HepG2 (cell line): ENCODE data around the gene JSRP1. TPM values are rescaled to one million over a fixed set of nuclear protein-coding genes. Genes with fewer than 3 reads are reported as not detected.

ENCODE experiments used
- ATF1 ChIP-seq: IDR thresholded peaks from 2 replicates; pipeline ENCODE4 v1.6.1; 2016; ENCODE audit warnings: mild to moderate bottlenecking, control low read depth
- ELF4 ChIP-seq: sonication (generic); formaldehyde crosslinking; IDR thresholded peaks from 2 replicates; pipeline ENCODE4 v1.5.0; 2020; ENCODE audit warnings: missing genetic modification reagents, mild to moderate bottlenecking, moderate library complexity, borderline replicate concordance
- HOXA5 ChIP-seq: sonication (generic); formaldehyde crosslinking; IDR thresholded peaks from 2 replicates; pipeline ENCODE4 v1.4.0; 2020; ENCODE audit warnings: missing genetic modification reagents
- KAT8 ChIP-seq: IDR thresholded peaks from 2 replicates; pipeline ENCODE4 v1.6.1; 2016; ENCODE audit warnings: missing genetic modification reagents, missing compliant biosample characterization
- MTA1 ChIP-seq: sonication (generic); formaldehyde crosslinking; IDR thresholded peaks from 2 replicates; pipeline ENCODE4 v1.4.0; 2020; ENCODE audit warnings: missing genetic modification reagents, mild to moderate bottlenecking, borderline replicate concordance
- NFE2L1 ChIP-seq: sonication (generic); formaldehyde crosslinking; IDR thresholded peaks from 2 replicates; pipeline ENCODE4 v1.4.0; 2020; ENCODE audit warnings: missing genetic modification reagents, mild to moderate bottlenecking, borderline replicate concordance
- NFE2L2 ChIP-seq: fragments of 150-350 bp; IDR thresholded peaks from 2 replicates; pipeline ENCODE4 v1.6.1; 2014; ENCODE audit warnings: low read length
- NFKBIZ ChIP-seq: IDR thresholded peaks from 2 replicates; pipeline ENCODE4 v1.6.1; 2018; ENCODE audit warnings: missing genetic modification reagents, missing compliant biosample characterization
- SYNCRIP ChIP-seq: fragments of 200-400 bp; formaldehyde crosslinking; IDR thresholded peaks from 2 replicates; pipeline ENCODE4 v1.6.1; 2018; ENCODE audit warnings: mild to moderate bottlenecking, low read depth, low read length; ENCODE audit not compliant: insufficient read depth
- ZNF296 ChIP-seq: sonication (generic); formaldehyde crosslinking; conservative IDR thresholded peaks from 2 replicates; pipeline ENCODE4 v1.5.0; 2020; ENCODE audit warnings: mild to moderate bottlenecking, missing genetic modification reagents
- ZNF3 ChIP-seq: IDR thresholded peaks from 2 replicates; pipeline ENCODE4 v1.7.0; 2017; ENCODE audit warnings: inconsistent platforms
- ZNF337 ChIP-seq: sonication (generic); formaldehyde crosslinking; IDR thresholded peaks from 2 replicates; pipeline ENCODE4 v1.5.1; 2020; ENCODE audit warnings: missing genetic modification reagents, low read depth, mild to moderate bottlenecking, borderline replicate concordance
- ZNF350 ChIP-seq: sonication (generic); formaldehyde crosslinking; IDR thresholded peaks from 2 replicates; pipeline ENCODE4 v1.4.0; 2020; ENCODE audit warnings: mild to moderate bottlenecking, low read depth, missing genetic modification reagents, borderline replicate concordance
- ZNF563 ChIP-seq: sonication (generic); formaldehyde crosslinking; IDR thresholded peaks from 2 replicates; pipeline ENCODE4 v1.8.0; 2022; ENCODE audit warnings: mild to moderate bottlenecking, moderate library complexity, missing genetic modification reagents
- ZNF674 ChIP-seq: sonication (generic); formaldehyde crosslinking; IDR thresholded peaks from 2 replicates; pipeline ENCODE4 v1.5.0; 2020; ENCODE audit warnings: low read depth, mild to moderate bottlenecking, missing genetic modification reagents
- ZNF772 ChIP-seq: sonication (generic); formaldehyde crosslinking; IDR thresholded peaks from 2 replicates; pipeline ENCODE4 v1.5.0; 2020; ENCODE audit warnings: mild to moderate bottlenecking, missing genetic modification reagents
- ZSCAN12 ChIP-seq: sonication (generic); formaldehyde crosslinking; IDR thresholded peaks from 2 replicates; pipeline ENCODE4 v1.9.0; 2021; ENCODE audit warnings: mild to moderate bottlenecking, missing genetic modification reagents
- polyA plus RNA-seq, 8 experiments: library from polyadenylated mRNA; depleted of rRNA in 3 of 8; stranded (reverse) in 7 of 8; unstranded in 1 of 8; fragments of >200 nt; fragmentation: Illumina TruSeq in 4 of 8; extraction: Trizol in 4 of 8; gene quantifications; 2 replicates each; pipeline versions ENCODE4 v1.2.1 to v1.2.3, GENCODE V29; 2011 to 2016; ENCODE audit warnings: low read depth in 4 of 8, missing spikeins in 1 of 8, mixed read lengths in 1 of 8; ENCODE audit not compliant: insufficient read depth in 1 of 8
- total RNA-seq, 5 experiments: library from RNA; depleted of rRNA; stranded (reverse); fragments of >200 nt; fragmentation: Illumina TruSeq; extraction: Trizol; gene quantifications; 2 replicates each; pipeline ENCODE4 v1.2.3, GENCODE V29; 2016; ENCODE audit warnings: low read depth in 1 of 5
- TF ChIP-seq, protein P1 (sequence below): sonication (generic); formaldehyde crosslinking; IDR thresholded peaks from 2 replicates; pipeline ENCODE4 v1.8.1; 2023; ENCODE audit warnings: missing genetic modification reagents, mild to moderate bottlenecking, borderline replicate concordance
- TF ChIP-seq, protein P2 (sequence below): sonication (generic); formaldehyde crosslinking; IDR thresholded peaks from 2 replicates; pipeline ENCODE4 v1.5.0; 2020; ENCODE audit warnings: missing genetic modification reagents, mild to moderate bottlenecking, borderline replicate concordance
- TF ChIP-seq, protein P3 (sequence below): sonication (generic); formaldehyde crosslinking; IDR thresholded peaks from 2 replicates; pipeline ENCODE4 v1.4.0; 2020; ENCODE audit warnings: mild to moderate bottlenecking, low read depth, missing genetic modification reagents
- TF ChIP-seq, protein P4 (sequence below): sonication (generic); formaldehyde crosslinking; IDR thresholded peaks from 2 replicates; pipeline ENCODE4 v1.5.0; 2020; ENCODE audit warnings: mild to moderate bottlenecking, low read depth, missing genetic modification reagents, borderline replicate concordance
- TF ChIP-seq, protein P5 (sequence below): sonication (generic); formaldehyde crosslinking; IDR thresholded peaks from 2 replicates; pipeline ENCODE4 v1.4.0; 2020; ENCODE audit warnings: low read depth, mild to moderate bottlenecking, missing genetic modification reagents
- TF ChIP-seq, protein P6 (sequence below): sonication (generic); formaldehyde crosslinking; IDR thresholded peaks from 2 replicates; pipeline ENCODE4 v1.5.1; 2020; ENCODE audit warnings: mild to moderate bottlenecking, missing genetic modification reagents, moderate library complexity

JSRP1 gene
- total and polyA plus RNA-seq, 2 of the 13 experiments (the other 11 are each of a cell fraction or from before 2014, with no cell fraction given) = 0.16 to 0.38 TPM

DNA sequence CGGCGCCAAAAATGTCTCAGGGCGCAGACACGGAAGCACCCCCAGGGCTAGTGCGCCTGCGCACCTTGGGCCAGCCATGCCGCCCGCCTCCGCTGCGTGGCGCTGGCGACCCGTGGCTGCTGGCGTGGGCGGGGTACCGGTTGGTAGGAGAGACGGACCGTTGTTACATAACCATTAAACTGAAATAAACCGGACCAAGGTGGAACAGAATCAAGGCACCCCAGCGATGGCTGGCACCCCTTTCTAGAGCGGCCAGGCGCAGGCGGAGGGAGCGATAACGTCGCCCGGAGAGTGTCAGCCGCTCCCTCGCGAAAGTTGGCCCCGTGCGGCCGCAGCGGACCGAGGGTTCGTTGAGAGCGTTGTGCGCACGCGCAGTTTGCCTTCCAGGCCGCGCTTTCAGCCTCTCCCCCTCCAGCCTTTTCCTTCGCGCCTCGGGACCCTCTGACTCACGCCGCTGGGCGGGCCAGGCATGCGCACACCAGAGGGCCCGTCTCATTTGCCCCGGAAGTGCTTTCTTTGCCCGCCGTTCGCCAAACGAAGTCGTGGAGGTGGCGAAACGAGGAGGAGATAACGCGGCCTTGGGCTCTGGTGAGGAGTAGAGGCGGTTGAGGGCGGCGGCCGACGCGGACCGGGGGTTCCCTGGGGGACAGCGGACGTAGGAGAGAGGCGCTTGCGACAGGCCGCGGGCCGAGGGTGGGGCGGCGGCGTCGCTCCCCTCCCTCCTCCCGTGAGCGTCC is 19.7 kb downstream of the JSRP1 start, which contains the start of the genes PLEKHJ1 and SF3A2 (continued):
- TF ChIP-seq ZSCAN12 = 0 out of 2 replicates have a peak, but pooled peaks have one; percentile 57
- TF ChIP-seq ZNF772 (CRISPR knock-in tag) = peak; percentile 75
- peak; percentile 63; the same call in 1 of the 2 replicates for TF ChIP-seq ZNF3 (CRISPR knock-in tag)
- TF ChIP-seq ZNF337 (CRISPR knock-in tag) = 0 out of 2 replicates have a peak, but pooled peaks have one; percentile 50
- TF ChIP-seq ELF4 (CRISPR knock-in tag) = no peak; the same call in 1 of the 2 replicates
- TF ChIP-seq HOXA5 (CRISPR knock-in tag) = peak; percentile 61
- TF ChIP-seq NFE2L2 = no peak
- TF ChIP-seq ZNF350 (CRISPR knock-in tag) = peak; percentile 91
- TF ChIP-seq NFE2L1 (CRISPR knock-in tag) = no peak; the same call in 1 of the 2 replicates
- TF ChIP-seq KAT8 (CRISPR knock-in tag) = peak; percentile 93
- TF ChIP-seq ATF1 (CRISPR knock-in tag) = 0 out of 2 replicates have a peak, but pooled peaks have one; percentile 21
- TF ChIP-seq, protein P1, sequence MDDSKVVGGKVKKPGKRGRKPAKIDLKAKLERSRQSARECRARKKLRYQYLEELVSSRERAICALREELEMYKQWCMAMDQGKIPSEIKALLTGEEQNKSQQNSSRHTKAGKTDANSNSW (CRISPR knock-in tag) = peak; percentile 91; the same call in 1 of the 2 replicates
- no peak; the same call in none of the 2 replicates for TF ChIP-seq ZNF296 (CRISPR knock-in tag)
- TF ChIP-seq, protein P2, sequence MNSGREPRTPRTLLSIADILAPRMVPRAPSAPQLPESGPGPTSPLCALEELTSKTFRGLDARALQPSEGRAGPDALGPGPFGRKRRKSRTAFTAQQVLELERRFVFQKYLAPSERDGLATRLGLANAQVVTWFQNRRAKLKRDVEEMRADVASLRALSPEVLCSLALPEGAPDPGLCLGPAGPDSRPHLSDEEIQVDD (CRISPR knock-in tag) = peak; percentile 91; the same call in 1 of the 2 replicates
- no peak for TF ChIP-seq SYNCRIP
- TF ChIP-seq, protein P3, sequence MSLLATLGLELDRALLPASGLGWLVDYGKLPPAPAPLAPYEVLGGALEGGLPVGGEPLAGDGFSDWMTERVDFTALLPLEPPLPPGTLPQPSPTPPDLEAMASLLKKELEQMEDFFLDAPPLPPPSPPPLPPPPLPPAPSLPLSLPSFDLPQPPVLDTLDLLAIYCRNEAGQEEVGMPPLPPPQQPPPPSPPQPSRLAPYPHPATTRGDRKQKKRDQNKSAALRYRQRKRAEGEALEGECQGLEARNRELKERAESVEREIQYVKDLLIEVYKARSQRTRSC (CRISPR knock-in tag) = peak; percentile 64; the same call in 1 of the 2 replicates
- TF ChIP-seq, protein P4, sequence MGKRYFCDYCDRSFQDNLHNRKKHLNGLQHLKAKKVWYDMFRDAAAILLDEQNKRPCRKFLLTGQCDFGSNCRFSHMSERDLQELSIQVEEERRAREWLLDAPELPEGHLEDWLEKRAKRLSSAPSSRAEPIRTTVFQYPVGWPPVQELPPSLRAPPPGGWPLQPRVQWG (CRISPR knock-in tag) = no peak
- no peak for TF ChIP-seq ZNF674 (CRISPR knock-in tag)
- TF ChIP-seq ZNF563 = peak; percentile 98
- TF ChIP-seq MTA1 (CRISPR knock-in tag) = peak; percentile 55; the same call in 1 of the 2 replicates
- TF ChIP-seq, protein P5, sequence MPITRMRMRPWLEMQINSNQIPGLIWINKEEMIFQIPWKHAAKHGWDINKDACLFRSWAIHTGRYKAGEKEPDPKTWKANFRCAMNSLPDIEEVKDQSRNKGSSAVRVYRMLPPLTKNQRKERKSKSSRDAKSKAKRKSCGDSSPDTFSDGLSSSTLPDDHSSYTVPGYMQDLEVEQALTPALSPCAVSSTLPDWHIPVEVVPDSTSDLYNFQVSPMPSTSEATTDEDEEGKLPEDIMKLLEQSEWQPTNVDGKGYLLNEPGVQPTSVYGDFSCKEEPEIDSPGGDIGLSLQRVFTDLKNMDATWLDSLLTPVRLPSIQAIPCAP = no peak
- TF ChIP-seq, protein P6, sequence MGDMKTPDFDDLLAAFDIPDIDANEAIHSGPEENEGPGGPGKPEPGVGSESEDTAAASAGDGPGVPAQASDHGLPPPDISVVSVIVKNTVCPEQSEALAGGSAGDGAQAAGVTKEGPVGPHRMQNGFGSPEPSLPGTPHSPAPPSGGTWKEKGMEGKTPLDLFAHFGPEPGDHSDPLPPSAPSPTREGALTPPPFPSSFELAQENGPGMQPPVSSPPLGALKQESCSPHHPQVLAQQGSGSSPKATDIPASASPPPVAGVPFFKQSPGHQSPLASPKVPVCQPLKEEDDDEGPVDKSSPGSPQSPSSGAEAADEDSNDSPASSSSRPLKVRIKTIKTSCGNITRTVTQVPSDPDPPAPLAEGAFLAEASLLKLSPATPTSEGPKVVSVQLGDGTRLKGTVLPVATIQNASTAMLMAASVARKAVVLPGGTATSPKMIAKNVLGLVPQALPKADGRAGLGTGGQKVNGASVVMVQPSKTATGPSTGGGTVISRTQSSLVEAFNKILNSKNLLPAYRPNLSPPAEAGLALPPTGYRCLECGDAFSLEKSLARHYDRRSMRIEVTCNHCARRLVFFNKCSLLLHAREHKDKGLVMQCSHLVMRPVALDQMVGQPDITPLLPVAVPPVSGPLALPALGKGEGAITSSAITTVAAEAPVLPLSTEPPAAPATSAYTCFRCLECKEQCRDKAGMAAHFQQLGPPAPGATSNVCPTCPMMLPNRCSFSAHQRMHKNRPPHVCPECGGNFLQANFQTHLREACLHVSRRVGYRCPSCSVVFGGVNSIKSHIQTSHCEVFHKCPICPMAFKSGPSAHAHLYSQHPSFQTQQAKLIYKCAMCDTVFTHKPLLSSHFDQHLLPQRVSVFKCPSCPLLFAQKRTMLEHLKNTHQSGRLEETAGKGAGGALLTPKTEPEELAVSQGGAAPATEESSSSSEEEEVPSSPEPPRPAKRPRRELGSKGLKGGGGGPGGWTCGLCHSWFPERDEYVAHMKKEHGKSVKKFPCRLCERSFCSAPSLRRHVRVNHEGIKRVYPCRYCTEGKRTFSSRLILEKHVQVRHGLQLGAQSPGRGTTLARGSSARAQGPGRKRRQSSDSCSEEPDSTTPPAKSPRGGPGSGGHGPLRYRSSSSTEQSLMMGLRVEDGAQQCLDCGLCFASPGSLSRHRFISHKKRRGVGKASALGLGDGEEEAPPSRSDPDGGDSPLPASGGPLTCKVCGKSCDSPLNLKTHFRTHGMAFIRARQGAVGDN (CRISPR knock-in tag) = peak; percentile 100
- TF ChIP-seq NFKBIZ (CRISPR knock-in tag) = peak; percentile 94
